NOMO-1 treated with DMSO at 0.1 percent for 48 hours (cell line): ENCODE results near the gene USP50.
"Not testable (repeated sequence)": the region's sequence is repeated elsewhere in the genome, so short reads cannot be mapped to it uniquely, and the experiment has no call there.

ENCODE experiments used
- DNase-seq: peaks from one replicate; lab custom pipeline; 2025; ENCODE audit not compliant: unreplicated experiment; lab: John Stamatoyannopoulos, UW

USP50 gene

GRCh38 chr15:50505656-50506055 lies 40.8 kb downstream of the USP50 start:
- not testable (repeated sequence) for DNase-seq

GRCh38 chr15:50503144-50503543 lies 43.3 kb downstream of the USP50 start:
- DNase-seq = no peak

GRCh38 chr15:50501815-50502214 lies 44.7 kb downstream of the USP50 start:
- DNase-seq = no peak

GRCh38 chr15:50500352-50500751 lies 46.1 kb downstream of the USP50 start:
- DNase-seq = no peak

- DNase-seq = no peak
These were observed 49.8 kb downstream of the USP50 start for GRCh38 chr15:50496692-50497091.

- not testable (repeated sequence) for DNase-seq
These were observed 51.9 kb downstream of the USP50 start for GRCh38 chr15:50494547-50494946.

GRCh38 chr15:50493625-50494024 lies 52.8 kb downstream of the USP50 start:
- DNase-seq = no peak

GRCh38 chr15:50487287-50487686 lies 59.2 kb downstream of the USP50 start:
- DNase-seq = no peak

- no peak for DNase-seq
These were observed 61.1 kb downstream of the USP50 start for GRCh38 chr15:50485389-50485788.

GRCh38 chr15:50484781-50485180 lies 61.7 kb downstream of the USP50 start:
- no peak for DNase-seq

GRCh38 chr15:50476143-50476542 lies 70.3 kb downstream of the USP50 start:
- no peak for DNase-seq

GRCh38 chr15:50471072-50471471 lies 75.4 kb downstream of the USP50 start:
- no peak for DNase-seq

GRCh38 chr15:50463423-50464358 lies 82.8 kb downstream of the USP50 start:
- DNase-seq = no peak

GRCh38 chr15:50458348-50459112 lies 87.9 kb downstream of the USP50 start:
- DNase-seq = no peak

- DNase-seq = no peak
These were observed 93.5 kb downstream of the USP50 start for GRCh38 chr15:50452927-50453326.
